Left ventricle myocardium superior (tissue), 1 donor: ENCODE measurements around the gene TRPC1. TPM values are rescaled to one million over a fixed set of nuclear protein-coding genes. Genes with fewer than 3 reads are reported as not detected.

Experiments used
- ATAC-seq: fragments of 200-7000 bp; cut with Tn5 transposase; one replicate; pipeline ENCODE4 v1.9.1; 2020; ENCODE audit warnings: mild to moderate bottlenecking, moderate library complexity
- DNase-seq: peaks from one replicate; pipeline ENCODE4 v3.0.0-alpha.2; 2020
- intact Hi-C: fragments of 100-400 bp; cut with micrococcal nuclease; formaldehyde crosslinking; loops from one replicate; pipeline ENCODE4 v1.11.0; 2022
- total RNA-seq: library from RNA; stranded (reverse); fragmentation: NEBNext Ultra II Directional; extraction: Animal tissue kit (Norgen Biotek cat#: 25700); gene quantifications from one replicate; pipeline ENCODE4 v1.2.1, GENCODE V29; 2021
- donor health status: DM: no; HTN: yes; CAD: no; lungs with severe emphysema.

Gene TRPC1
- total RNA-seq, 1 donor from 2014 or later = 8.0 TPM

DNA sequence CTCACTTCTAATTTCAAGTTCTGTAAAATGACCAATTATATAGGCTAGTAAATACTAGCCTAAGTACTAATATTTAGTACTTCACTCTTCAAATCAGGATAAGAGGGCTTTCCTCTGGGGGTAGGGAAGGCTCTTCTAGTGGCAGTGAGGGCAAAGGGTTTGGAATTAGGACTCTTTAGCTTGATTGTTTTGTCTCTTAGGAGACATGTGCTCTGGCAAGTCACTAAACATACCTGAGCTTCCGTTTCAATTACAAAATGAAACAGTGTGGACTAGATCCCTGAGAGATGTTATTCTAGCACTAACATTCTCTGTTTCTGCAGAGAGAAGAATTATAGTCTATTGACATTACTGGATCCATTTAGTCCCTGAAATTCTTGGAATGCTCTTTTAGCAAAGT is 93.5 kb downstream of the TRPC1 start:
- ATAC-seq = peak; percentile 71

DNA sequence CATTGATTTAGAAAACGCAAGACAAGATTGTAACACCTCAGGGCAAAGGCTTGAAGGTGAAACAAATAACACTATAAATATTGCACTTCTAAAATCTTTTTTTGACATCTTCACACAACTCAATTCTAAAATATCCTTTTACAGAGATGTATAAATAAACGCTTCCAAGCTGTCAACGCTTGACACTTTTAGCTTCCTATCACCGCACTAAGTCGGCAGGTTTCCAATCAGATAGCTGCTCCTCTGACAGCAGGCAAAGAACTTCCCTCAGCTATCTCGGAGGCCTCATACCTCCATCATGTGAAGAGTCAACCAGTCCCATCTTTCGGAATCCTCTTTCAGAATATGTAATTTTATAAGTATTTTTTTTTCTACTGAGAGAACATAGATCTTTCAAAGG is 94.1 kb downstream of the TRPC1 start:
- peak; percentile 56 for ATAC-seq
- intact Hi-C loops = no loop called here
- no peak for DNase-seq

More for the DNA sequence above, 93.5 kb downstream of the TRPC1 start:
- no peak for DNase-seq
- intact Hi-C loops = no loop called here

- intact Hi-C loops = no loop called here
- ATAC-seq (no peak), DNase-seq (no peak)
Observed at GRCh38 chr3:142818651-142819050, 94.8 kb downstream of the TRPC1 start.

- ATAC-seq (no peak), DNase-seq (no peak)
- intact Hi-C loops = no loop called here
Observed at GRCh38 chr3:142819179-142819578, 95.3 kb downstream of the TRPC1 start.

DNA sequence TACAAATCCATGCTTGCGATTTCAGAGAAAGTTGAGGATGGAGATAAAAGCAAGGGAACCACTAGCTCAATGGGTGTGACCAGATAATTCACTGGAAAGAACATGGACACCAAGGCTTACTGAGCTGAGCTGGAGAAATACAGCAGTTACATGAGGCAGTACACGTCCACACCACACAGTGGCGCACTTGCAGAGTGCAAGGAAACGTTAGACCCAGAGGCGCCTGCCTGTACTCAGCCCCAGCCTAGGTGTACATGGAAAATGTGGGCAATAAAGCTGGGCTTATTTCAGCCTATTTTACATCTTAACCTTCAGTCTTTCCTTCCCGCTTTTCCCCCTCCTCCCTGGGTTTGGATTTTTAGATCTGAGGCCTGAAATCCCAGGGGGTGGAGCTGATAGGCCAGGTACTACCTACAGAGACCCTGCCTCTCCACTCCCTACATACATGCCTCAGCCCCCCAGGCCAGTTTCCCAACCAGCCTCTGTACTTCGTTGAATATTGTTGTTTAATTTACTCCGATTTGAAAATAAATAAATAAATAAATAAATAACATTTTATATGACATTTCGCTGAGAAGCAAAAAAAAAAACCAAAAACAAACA is 105.0 kb downstream of the TRPC1 start:
- intact Hi-C loops = no loop called here
- DNase-seq = peak; percentile 89

DNA sequence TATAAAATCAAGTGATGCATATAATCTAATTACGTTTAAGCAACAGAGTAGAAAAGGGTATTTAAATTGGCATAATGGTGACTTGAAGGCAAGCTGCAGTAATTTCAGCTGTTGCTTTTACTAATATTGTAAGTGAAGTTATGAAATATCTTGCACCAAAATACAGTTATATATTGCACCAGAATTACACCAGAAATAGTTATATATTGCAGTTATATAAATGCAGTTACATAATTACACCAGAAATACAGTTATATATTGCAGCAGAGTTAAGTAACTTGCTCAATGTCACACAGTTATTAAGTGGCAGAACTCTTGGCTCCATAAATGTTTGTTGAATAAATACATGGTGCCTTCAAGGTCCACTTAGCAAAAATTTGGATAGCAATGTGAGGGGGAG is 113.7 kb downstream of the TRPC1 start:
- DNase-seq = no peak
- intact Hi-C loops = no loop called here
- no peak for ATAC-seq

More for the DNA sequence above, 105.0 kb downstream of the TRPC1 start:
- ATAC-seq = peak; percentile 98

DNA sequence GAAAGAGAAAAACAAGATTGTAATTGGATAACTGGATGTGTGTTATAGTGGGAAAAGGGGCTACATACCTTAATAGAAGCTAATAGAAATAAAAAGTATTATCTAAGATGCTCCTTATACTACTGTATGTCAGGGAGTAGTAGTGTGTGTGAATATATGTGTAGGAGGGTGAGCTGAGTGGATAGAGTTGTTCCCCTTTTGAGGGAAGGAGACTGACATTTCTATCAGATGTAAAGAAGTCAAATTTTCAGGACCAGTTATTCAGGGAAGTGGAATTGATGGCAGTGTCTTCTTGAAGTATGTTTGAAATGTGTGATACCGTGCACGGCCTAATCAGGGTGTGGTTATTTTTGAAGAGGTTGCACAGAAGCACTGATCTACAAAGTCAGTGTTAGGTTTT is 116.0 kb downstream of the TRPC1 start:
- ATAC-seq = no peak
- no peak for DNase-seq
- intact Hi-C loops = no loop called here

- intact Hi-C loops = no loop called here
- ATAC-seq (no peak), DNase-seq (no peak)
Observed at GRCh38 chr3:142844339-142844977, 120.6 kb downstream of the TRPC1 start.

- no peak for DNase-seq
- peak; percentile 51 for ATAC-seq
- intact Hi-C loops = no loop called here
Observed at GRCh38 chr3:142846779-142847577, 123.1 kb downstream of the TRPC1 start.

GRCh38 chr3:142849148-142849547 is 125.3 kb downstream of the TRPC1 start:
- DNase-seq = no peak
- intact Hi-C loops = no loop called here
- ATAC-seq = no peak

GRCh38 chr3:142850395-142851023 is 126.7 kb downstream of the TRPC1 start:
- DNase-seq = no peak
- intact Hi-C loops = no loop called here
- peak; percentile 77 for ATAC-seq

GRCh38 chr3:142852009-142852408 is 128.2 kb downstream of the TRPC1 start:
- no peak for DNase-seq
- intact Hi-C loops = no loop called here
- ATAC-seq = no peak

GRCh38 chr3:142853270-142854168 is 129.7 kb downstream of the TRPC1 start:
- intact Hi-C loops = no loop called here
- DNase-seq (peak; percentile 83), ATAC-seq (peak; percentile 63)

DNA sequence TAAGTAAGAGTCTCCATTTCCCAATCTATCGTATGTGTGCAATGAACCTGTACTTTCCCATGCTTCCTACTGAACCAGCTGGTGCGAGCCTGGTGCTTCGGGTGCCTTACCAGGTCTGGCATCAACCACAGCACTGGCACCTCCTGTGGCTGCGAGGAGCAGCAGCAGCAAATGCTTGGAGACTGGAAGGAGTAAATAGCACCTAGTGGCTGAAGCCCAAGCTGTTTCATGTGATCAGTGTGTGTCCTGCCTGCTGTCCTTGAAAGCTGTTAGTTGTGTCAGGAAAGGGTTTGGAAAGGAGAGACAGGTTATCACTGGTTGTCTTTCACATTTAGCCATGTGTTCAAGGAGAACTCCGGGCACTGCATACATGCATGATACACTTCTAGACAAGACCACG is 133.2 kb downstream of the TRPC1 start:
- peak; percentile 98 for ATAC-seq
- peak; percentile 78 for DNase-seq
- intact Hi-C loops = no loop called here

Other genes starting within 250 kb of the TRPC1 start
- 8.3 TPM for gene ATR, start 145.3 kb upstream of the TRPC1 start, total RNA-seq
- gene PLS1, start 127.6 kb upstream of the TRPC1 start, total RNA-seq = 1.8 TPM
- 58.2 TPM for gene PCOLCE2, start 165.0 kb downstream of the TRPC1 start, total RNA-seq
- 19.1 TPM for gene PAQR9, start 239.6 kb downstream of the TRPC1 start, total RNA-seq